HUES6 (cell line): Measurements from ENCODE around the gene CCDC137.
A peak's percentile ranks its signal among the peaks of the same experiment; 100 is the strongest.

ENCODE experiments used
- H3K27ac ChIP-seq: 2 replicates; pipeline ENCODE4 v1.7.0; 2013; ENCODE audit warnings: low read depth, mild to moderate bottlenecking, low read length, inconsistent platforms
- H3K27me3 ChIP-seq: 2 replicates; pipeline ENCODE4 v1.6.1; 2013; ENCODE audit warnings: low read length; ENCODE audit not compliant: control insufficient read depth, insufficient read depth
- H3K36me3 ChIP-seq: 2 replicates; pipeline ENCODE4 v1.6.1; 2013; ENCODE audit warnings: low read length; ENCODE audit not compliant: control insufficient read depth, insufficient read depth
- H3K4me1 ChIP-seq: 2 replicates; pipeline ENCODE4 v1.6.1; 2013; ENCODE audit warnings: low read length; ENCODE audit not compliant: control insufficient read depth, insufficient read depth
- H3K4me3 ChIP-seq: 2 replicates; pipeline ENCODE4 v1.5.1; 2013; ENCODE audit warnings: low read depth, low read length
- H3K9ac ChIP-seq: one replicate; pipeline ENCODE4 v1.6.1; 2013; ENCODE audit warnings: mild to moderate bottlenecking, low read length
- H3K9me3 ChIP-seq: 2 replicates; pipeline ENCODE4 v1.6.1; 2013; ENCODE audit warnings: low read depth, low read length; ENCODE audit not compliant: control insufficient read depth, insufficient read depth

Gene CCDC137

DNA sequence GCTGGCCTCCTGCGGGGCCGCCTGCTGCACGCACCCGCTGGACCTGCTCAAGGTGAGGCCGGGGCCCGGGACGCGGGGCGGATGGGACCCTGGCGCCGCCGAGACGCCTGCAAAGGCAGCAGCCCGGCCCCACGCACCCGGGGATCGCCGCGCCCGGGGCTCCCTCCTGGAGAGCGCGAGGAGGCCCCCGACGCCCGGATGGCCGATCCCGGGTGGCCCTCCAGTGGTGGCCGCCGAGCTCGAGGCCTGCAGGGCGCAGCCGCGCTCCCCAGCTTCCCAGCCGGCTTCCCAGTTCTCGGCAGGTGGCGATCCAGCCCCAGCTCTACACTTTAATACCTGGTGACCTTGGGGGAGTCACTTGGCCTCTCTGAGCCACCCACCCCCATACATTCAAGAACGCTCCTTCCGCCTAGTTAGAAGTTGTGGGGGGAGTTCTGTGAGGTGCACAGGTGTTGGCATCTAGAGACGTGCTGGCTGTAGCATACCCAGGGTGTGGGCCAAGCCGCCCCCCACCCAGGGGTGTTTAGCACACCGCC is 46.0 kb downstream of the CCDC137 start:
- H3K4me3 ChIP-seq = peak overlapping the region; percentile 69
- peaks cover 34% of the 10 kb centered on the region for H3K4me1 ChIP-seq
- H3K9me3 ChIP-seq = no peaks in the 10 kb centered on the region
- H3K27ac ChIP-seq = no peak overlapping the region
- H3K9ac ChIP-seq = peak overlapping the region; percentile 80
- peaks cover 9% of the 10 kb centered on the region; the same call in 1 of the 2 replicates for H3K27me3 ChIP-seq
- peaks cover 39% of the 10 kb centered on the region for H3K36me3 ChIP-seq

GRCh38 chr17:81713004-81713555 is 46.5 kb downstream of the CCDC137 start:
- H3K36me3 ChIP-seq = peaks cover 39% of the 10 kb centered on the region
- no peaks in the 10 kb centered on the region for H3K9me3 ChIP-seq
- H3K4me1 ChIP-seq = peaks cover 34% of the 10 kb centered on the region
- peak overlapping the region; percentile 80 for H3K9ac ChIP-seq
- peaks cover 9% of the 10 kb centered on the region; the same call in 1 of the 2 replicates for H3K27me3 ChIP-seq
- H3K27ac ChIP-seq = no peak overlapping the region
- H3K4me3 ChIP-seq = peak overlapping the region; percentile 69

DNA sequence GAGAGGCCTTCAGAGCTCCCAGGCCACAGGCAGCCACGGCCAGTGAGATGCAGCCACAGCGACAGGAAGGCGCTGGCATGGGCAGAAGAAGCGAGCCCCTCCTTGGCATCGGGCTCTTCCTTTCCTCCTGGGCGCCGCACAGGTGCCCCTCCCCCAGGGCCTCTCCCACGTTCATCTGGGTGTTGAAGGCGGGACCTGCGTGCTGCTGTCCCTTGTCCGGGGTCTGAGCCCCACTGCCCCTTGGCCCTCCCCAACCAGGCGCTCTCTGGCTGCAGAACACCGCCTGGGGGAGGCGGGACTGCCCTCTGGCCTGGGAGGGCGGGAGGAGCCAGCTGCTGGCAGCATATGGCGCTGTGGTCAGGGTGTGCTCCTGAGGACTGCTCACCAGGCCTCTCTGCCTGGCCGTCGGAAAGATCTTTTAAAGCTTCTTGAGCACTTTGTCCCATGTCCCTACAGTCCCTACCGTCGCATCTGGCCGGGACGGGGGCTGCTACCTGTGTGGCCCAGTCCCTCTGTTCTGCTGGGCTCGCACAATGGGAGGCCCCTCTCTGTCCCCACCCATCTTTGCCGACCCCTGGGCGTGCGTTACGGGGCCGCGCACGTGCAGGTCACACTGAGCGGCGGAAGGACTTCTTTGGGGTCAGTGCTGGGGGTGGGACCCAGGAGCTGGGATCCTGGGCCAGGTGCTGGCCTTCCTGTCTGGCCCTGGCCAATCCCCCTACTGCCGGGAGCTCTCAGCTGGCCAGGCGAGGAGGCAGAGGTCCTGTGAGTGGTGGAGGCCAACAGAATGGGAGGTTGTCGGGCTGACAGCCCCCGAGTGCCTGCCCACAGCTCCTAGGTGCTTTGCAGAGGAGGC is 47.2 kb downstream of the CCDC137 start:
- H3K4me3 ChIP-seq = peak overlapping the region; percentile 69
- H3K36me3 ChIP-seq = peaks cover 37% of the 10 kb centered on the region
- peaks cover 34% of the 10 kb centered on the region for H3K4me1 ChIP-seq
- H3K9ac ChIP-seq = peak overlapping the region; percentile 80
- no peak overlapping the region for H3K27ac ChIP-seq
- H3K27me3 ChIP-seq = peaks cover 9% of the 10 kb centered on the region; the same call in 1 of the 2 replicates
- H3K9me3 ChIP-seq = no peaks in the 10 kb centered on the region

- Histone ChIP-seq H3K9ac (no peak overlapping the region), H3K27ac (no peak overlapping the region), H3K4me3 (no peak overlapping the region), H3K36me3 (peaks cover 36% of the 10 kb centered on the region), H3K27me3 (peaks cover 9% of the 10 kb centered on the region; the same call in 1 of the 2 replicates), H3K9me3 (no peaks in the 10 kb centered on the region), H3K4me1 (peaks cover 34% of the 10 kb centered on the region)
Observed at GRCh38 chr17:81714412-81715106, 48.0 kb downstream of the CCDC137 start.

DNA sequence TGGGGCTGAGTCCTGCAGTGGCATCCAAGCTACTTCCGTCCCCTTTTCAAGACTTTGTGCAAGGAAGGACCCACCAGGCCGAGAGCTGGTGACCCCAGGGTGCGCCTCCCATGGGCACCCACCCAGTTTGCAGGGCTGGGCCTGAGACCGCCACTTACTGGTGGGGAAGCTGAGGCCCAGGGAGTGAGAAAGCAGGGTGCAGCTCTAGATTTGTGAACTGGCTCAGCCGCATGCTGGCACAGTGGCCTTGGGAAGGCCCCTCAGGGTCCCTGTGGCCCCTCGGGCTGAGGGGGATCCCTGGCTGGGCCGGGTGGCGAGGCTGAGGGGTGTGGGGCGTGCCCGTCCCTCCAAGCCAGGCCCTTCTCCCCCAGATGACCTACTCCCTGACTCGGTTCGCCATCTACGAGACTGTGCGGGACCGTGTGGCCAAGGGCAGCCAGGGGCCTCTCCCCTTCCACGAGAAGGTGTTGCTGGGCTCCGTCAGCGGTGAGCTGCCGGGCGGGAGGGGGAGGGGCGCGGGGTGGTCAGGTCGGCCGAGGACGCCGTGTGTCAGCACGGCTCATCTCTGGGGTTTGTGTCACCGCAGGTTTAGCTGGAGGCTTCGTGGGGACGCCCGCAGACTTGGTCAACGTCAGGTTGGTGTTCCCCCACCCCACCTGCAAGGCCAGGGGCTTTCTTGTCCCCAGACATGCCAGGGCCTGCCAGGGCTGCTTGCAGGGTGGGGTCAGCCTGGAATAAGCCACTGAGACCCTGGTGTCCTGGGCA is 48.8 kb downstream of the CCDC137 start:
- Histone ChIP-seq H3K4me1 (peaks cover 30% of the 10 kb centered on the region), H3K9ac (no peak overlapping the region), H3K36me3 (peaks cover 43% of the 10 kb centered on the region), H3K27me3 (peaks cover 9% of the 10 kb centered on the region; the same call in 1 of the 2 replicates), H3K9me3 (no peaks in the 10 kb centered on the region), H3K27ac (no peak overlapping the region), H3K4me3 (no peak overlapping the region)

- peaks cover 2% of the 10 kb centered on the region; the same call in 1 of the 2 replicates for H3K27me3 ChIP-seq
- H3K4me1 ChIP-seq = peaks cover 24% of the 10 kb centered on the region
- H3K9ac ChIP-seq = no peak overlapping the region
- peaks cover 44% of the 10 kb centered on the region for H3K36me3 ChIP-seq
- no peak overlapping the region for H3K4me3 ChIP-seq
- H3K27ac ChIP-seq = no peak overlapping the region
- H3K9me3 ChIP-seq = no peaks in the 10 kb centered on the region
Observed at GRCh38 chr17:81715872-81716673, 49.5 kb downstream of the CCDC137 start.

DNA sequence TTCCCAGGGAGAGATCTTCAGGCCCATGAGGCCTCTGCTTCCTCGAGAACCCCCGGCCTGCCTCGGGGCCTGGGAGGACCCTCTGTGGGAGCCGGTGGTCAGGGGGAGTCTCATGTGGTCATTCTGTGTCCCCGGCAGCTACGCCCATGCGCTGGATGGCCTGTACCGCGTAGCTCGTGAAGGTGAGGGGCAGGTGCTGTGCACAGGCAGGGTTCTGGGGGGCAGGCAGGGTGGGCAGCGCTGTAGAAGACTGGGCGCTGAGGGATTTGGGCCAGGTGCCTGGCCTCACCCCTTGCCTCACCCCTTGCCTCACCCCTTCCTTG is 50.1 kb downstream of the CCDC137 start:
- peaks cover 21% of the 10 kb centered on the region for H3K4me1 ChIP-seq
- H3K27me3 ChIP-seq = no peaks in the 10 kb centered on the region
- peaks cover 44% of the 10 kb centered on the region for H3K36me3 ChIP-seq
- no peak overlapping the region for H3K27ac ChIP-seq
- H3K9me3 ChIP-seq = no peaks in the 10 kb centered on the region
- H3K9ac ChIP-seq = no peak overlapping the region
- no peak overlapping the region for H3K4me3 ChIP-seq

DNA sequence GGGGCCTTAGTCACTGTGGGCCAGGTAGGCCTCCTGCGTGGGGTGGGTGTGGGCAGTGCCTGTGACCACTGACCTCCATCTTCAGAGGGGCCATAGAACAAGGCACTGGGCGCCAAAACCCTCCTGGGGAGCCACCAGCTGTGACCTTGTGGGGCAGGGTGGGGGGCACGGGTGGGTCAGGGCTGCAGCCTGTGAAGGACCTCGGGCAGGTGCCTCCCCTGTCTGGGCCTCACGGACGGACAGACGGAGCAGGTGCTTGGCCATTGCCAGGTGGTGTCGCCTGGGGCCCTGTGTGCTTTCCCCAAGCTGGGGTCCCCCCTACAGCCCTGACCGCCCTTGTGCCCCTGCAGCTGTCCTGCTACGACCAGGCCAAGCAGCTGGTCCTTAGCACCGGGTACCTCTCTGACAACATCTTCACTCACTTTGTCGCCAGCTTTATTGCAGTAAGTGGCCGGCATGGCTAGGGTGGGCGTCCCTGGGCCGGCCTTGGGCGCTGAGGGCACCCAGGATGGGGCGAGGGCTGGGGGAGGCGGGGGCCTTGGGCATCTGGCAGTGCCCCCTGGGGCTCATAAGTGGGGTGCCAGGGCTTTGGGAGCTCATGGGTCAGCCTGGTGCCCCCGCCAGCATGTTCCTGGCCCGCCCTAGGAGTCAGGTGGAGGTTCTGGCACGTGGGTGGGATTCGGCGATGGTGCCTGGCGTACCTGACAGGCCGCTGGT is 50.7 kb downstream of the CCDC137 start:
- H3K4me1 ChIP-seq = peaks cover 22% of the 10 kb centered on the region
- no peak overlapping the region for H3K9ac ChIP-seq
- no peaks in the 10 kb centered on the region for H3K9me3 ChIP-seq
- H3K4me3 ChIP-seq = no peak overlapping the region
- no peak overlapping the region for H3K27ac ChIP-seq
- H3K36me3 ChIP-seq = peaks cover 44% of the 10 kb centered on the region
- H3K27me3 ChIP-seq = no peaks in the 10 kb centered on the region

DNA sequence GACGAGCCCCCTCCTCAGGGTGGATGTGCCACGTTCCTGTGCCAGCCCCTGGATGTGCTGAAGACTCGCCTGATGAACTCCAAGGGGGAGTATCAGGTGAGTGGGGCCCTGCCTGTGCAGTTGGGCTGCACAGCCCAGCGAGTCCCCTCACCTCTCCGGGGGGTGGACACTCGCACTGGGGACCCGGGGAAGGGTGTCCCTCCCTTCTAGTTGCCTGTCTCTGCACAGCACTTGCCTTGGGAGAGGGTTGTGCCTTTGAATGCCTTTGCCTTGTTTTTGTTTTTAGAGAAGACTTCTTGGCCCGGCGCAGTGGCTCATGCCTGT is 51.2 kb downstream of the CCDC137 start:
- H3K4me1 ChIP-seq = peaks cover 26% of the 10 kb centered on the region
- H3K27ac ChIP-seq = no peak overlapping the region
- no peak overlapping the region for H3K9ac ChIP-seq
- no peaks in the 10 kb centered on the region for H3K9me3 ChIP-seq
- peaks cover 44% of the 10 kb centered on the region for H3K36me3 ChIP-seq
- H3K27me3 ChIP-seq = no peaks in the 10 kb centered on the region
- H3K4me3 ChIP-seq = no peak overlapping the region
